ENCODE results near the gene GRN.

The GRN gene

GRCh38 chr17:44400226-44400847, 55.2 kb downstream of the GRN start:
- H3K27ac ChIP-seq (ENCODE audit: low read depth, low read length), result no peak overlapping the region
- no peaks in the 10 kb centered on the region for H3K4me1 ChIP-seq (ENCODE audit: insufficient read depth, low read length)
- H3K9ac ChIP-seq (ENCODE audit: low read depth, low read length), result no peak overlapping the region
- no peak overlapping the region for H3K4me3 ChIP-seq (ENCODE audit: low read length)
- 95% methylated on average over 3 of the region's 3 CpGs for WGBS
- no peaks in the 10 kb centered on the region for H3K9me3 ChIP-seq (ENCODE audit: insufficient read depth, low read depth, low read length)
- peaks cover 74% of the 10 kb centered on the region for H3K36me3 ChIP-seq (ENCODE audit: insufficient read depth, low read length)
- no peaks in the 10 kb centered on the region for H3K27me3 ChIP-seq (ENCODE audit: insufficient read depth, low read length)

Measured in HUES64 (cell line).